GM20431 (cell line): ENCODE measurements around the gene ENPP3.

Experiments
- in situ Hi-C: fragments of 300-500 bp; cut with MseI, MboI; formaldehyde crosslinking; loops from one replicate; pipeline ENCODE4 v1.15.0; 2020; ENCODE audit warnings: low sequenced_read_pairs; ENCODE audit not compliant: unreplicated experiment

Gene ENPP3

DNA sequence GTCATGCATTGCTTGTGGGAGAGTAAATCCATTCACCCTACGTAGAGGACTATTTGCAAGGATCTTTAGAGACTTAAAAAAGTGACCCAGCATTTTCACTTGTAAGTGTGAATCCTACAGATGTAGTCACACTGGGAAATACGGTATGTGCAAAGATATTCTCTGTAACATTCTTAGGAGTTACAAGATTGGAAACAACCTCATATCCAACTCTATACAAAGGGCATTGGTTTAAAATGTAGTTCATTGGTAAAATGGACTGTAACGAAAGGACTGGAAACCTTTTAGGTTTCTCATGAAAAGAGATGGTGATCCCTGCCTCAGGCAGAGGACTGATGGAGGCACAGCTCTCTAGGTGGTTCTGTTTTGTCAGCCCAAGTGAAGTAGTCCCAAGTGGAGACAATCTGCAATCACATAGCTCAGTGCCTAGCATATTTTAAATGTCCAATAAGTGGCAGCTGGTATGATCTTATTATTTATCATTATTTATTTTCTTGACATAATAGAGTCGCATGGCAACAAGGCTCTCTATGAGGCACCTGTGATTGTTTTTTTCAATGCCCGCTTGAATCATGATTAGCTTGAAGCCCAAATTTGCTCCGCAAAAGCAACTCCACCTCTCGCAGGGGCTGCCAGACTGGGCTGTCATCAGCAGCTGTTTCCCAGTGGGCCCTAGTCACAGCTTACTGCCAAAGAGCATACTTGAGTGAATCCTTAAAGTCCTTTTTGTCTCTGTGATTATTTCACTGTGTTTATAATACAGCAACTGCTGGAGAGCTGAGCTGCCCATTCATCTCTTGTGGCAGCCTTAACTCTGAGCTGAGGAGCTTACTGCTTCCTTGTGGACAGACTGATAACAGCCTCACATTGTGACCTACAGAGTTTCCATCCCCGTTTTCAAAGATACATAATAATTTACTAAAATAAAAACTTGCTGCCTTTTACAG, 150.9 kb downstream of the ENPP3 start:
- in situ Hi-C loops, result no loop called here

DNA sequence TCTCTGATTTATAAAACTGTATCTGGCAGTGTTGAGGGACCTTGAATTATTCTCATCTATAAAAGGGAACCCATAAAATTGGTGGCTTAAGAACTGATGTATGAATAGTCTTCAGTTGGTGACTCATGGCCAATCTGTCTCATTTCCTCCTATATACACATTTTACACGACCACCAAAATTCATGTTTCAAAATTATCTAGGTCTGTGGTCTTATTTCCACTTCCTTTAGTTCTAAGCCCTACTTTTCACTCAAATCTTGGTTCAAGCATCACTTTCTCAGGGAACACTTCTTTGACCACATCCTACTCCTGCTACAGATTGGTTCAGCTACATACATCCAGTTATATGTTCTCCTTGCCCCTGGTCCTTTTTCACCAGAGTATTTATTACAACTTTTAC, 152.1 kb downstream of the ENPP3 start:
- in situ Hi-C loops, result no loop called here

DNA sequence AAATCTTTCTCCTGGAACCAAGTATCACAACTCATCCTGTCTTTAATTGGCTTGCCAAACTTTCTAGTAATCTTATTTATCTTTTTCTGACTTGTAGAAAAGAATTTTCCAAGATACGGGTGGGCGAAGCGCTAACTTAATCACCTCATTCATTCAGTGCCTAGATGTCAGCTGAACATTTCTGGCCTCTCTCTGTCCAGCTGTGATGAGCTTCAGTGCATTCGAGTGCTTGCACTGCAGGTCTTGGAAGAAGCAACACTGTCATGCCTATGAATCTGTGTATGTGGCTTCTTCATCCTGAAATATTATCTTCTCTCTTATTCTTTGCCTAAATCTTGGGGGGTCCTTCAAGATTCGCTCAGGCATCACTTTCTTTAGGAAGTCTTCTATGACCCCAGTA, 154.4 kb downstream of the ENPP3 start:
- in situ Hi-C loops, result no loop called here

DNA sequence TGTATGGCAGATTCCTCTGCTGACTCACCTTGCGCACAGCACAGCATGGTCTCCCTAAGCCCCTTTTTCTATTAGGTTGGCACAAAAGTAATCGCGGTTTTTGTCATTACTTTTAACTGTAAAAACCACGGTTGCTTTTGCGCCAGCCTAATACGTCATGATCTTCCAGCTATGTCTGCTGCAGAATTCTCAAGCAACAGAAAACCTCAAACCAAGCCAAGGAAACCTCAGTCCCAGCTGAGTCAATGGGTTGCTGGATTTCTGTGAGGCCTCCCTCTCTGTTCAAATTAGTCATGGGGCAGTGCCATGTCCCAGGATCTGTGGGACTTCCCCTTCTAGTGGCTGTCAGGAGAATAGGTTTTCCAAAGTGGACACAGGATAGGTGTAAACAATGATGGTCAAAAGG, 155.0 kb downstream of the ENPP3 start:
- in situ Hi-C loops, result no loop called here

GRCh38 chr6:131795366-131795765, 158.3 kb downstream of the ENPP3 start:
- in situ Hi-C loops, result no loop called here
